C4-2B (cell line): ENCODE measurements around the gene REL.
"Not testable (repeated sequence)": the region's sequence is repeated elsewhere in the genome, so short reads cannot be mapped to it uniquely, and the experiment has no call there.

Source experiments
- H3K27ac ChIP-seq: fragments of 450-650 bp; 2 replicates; pipeline ENCODE4 v1.5.1; 2017
- CTCF ChIP-seq: fragments of 450-650 bp; conservative IDR thresholded peaks from 2 replicates; pipeline ENCODE4 v1.5.1; 2017; ENCODE audit warnings: mild to moderate bottlenecking
- ZFX ChIP-seq: fragments of 450-650 bp; IDR thresholded peaks from 2 replicates; pipeline ENCODE4 v1.6.1; 2017

REL gene

GRCh38 chr2:60898567-60898966 is 17.2 kb downstream of the REL start:
- H3K27ac ChIP-seq = no peak overlapping the region

GRCh38 chr2:60899230-60899891 is 18.0 kb downstream of the REL start:
- TF ChIP-seq CTCF (no peak), ZFX (no peak)
- H3K27ac ChIP-seq = no peak overlapping the region

More at GRCh38 chr2:60898567-60898966, 17.2 kb downstream of the REL start:
- TF ChIP-seq CTCF (no peak), ZFX (no peak)

GRCh38 chr2:60899892-60900249 is 18.5 kb downstream of the REL start:
- no peak overlapping the region for H3K27ac ChIP-seq
- TF ChIP-seq ZFX = no peak
- TF ChIP-seq CTCF = no peak

- not testable (repeated sequence) for H3K27ac ChIP-seq
Observed at GRCh38 chr2:60901296-60901695, 19.9 kb downstream of the REL start.

- not testable (repeated sequence) for H3K27ac ChIP-seq
Observed at GRCh38 chr2:60905867-60906266, 24.5 kb downstream of the REL start.

- TF ChIP-seq CTCF = no peak
- TF ChIP-seq ZFX = no peak
- H3K27ac ChIP-seq = no peak overlapping the region
Observed at GRCh38 chr2:60906395-60906794, 25.0 kb downstream of the REL start.

- no peak overlapping the region for H3K27ac ChIP-seq
- TF ChIP-seq ZFX (no peak), CTCF (no peak)
Observed at GRCh38 chr2:60907329-60907728, 26.0 kb downstream of the REL start.

GRCh38 chr2:60925994-60926740 is 44.8 kb downstream of the REL start:
- TF ChIP-seq CTCF (no peak), ZFX (no peak)
- no peak overlapping the region for H3K27ac ChIP-seq
